Measurements from ENCODE around the gene DNAJC13. TPM values are rescaled to one million over a fixed set of nuclear protein-coding genes. Genes with fewer than 3 reads are reported as not detected.

The DNAJC13 gene
- polyA plus RNA-seq, 2 of the 4 experiments (the other 2 are of a cell fraction) = 17.0 to 29.8 TPM

DNA sequence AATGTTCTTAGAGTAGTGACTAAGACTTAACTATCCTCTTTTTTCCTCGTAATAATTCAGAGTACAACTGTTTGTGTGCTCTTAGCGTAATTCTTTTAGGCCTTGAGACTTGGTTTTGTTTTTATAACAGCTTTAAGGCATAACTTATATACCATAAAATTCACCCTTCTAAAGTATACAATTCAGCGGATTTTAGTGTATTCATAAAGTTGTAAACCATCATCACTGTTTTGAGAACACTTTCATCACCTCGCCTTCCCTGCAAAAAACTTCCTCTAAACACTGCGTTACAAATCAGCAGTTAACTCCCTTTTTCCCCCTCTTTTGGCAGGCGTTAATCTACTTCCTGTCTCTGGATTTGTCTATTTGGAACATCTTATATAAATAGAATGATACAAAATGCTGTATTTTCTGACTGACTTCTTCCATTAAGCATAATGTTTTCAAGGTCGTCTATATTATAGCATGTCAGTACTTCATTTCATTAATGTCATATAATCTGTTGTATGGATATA, 18.7 kb downstream of the DNAJC13 start (continued):
- TF ChIP-seq, protein P1, sequence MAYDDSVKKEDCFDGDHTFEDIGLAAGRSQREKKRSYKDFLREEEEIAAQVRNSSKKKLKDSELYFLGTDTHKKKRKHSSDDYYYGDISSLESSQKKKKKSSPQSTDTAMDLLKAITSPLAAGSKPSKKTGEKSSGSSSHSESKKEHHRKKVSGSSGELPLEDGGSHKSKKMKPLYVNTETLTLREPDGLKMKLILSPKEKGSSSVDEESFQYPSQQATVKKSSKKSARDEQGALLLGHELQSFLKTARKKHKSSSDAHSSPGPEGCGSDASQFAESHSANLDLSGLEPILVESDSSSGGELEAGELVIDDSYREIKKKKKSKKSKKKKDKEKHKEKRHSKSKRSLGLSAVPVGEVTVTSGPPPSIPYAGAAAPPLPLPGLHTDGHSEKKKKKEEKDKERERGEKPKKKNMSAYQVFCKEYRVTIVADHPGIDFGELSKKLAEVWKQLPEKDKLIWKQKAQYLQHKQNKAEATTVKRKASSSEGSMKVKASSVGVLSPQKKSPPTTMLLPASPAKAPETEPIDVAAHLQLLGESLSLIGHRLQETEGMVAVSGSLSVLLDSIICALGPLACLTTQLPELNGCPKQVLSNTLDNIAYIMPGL (CRISPR knock-in tag; IDR thresholded peaks at IDR 0.05; ENCODE audit: borderline replicate concordance) = no peak
- TF ChIP-seq HOXA7 (CRISPR knock-in tag; IDR thresholded peaks at IDR 0.05) (no peak), GATA3 (IDR thresholded peaks at IDR 0.05; ENCODE audit: borderline replicate concordance) (no peak)

DNA sequence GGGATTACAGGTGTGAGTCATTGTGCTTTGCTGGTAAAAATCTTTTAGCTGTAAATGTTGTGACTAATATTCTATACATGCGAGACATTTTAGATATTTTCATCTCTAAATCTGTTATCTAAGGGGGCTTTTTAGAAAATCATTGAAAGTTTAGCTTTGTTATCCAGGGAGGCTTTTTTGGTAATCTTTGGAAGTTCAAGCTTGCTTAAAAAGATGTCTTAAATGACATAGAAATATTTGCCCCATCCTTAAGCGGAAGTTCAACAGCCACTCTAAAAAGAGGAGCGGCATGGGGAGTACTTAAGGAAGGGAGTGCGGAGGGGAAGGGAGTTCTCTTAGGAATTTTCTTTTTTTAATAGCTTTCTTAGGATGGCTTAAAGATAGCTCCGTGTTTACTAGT, 26.1 kb downstream of the DNAJC13 start:
- ATAC-seq (no peak), DNase-seq (ENCODE audit: low read depth in 1 of 2, low spot score in 1 of 2) (no peak), FAIRE-seq (no peak)
- TF ChIP-seq, protein P2, sequence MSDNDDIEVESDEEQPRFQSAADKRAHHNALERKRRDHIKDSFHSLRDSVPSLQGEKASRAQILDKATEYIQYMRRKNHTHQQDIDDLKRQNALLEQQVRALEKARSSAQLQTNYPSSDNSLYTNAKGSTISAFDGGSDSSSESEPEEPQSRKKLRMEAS (IDR thresholded peaks at IDR 0.05) = no peak
- TF ChIP-seq, protein P3, sequence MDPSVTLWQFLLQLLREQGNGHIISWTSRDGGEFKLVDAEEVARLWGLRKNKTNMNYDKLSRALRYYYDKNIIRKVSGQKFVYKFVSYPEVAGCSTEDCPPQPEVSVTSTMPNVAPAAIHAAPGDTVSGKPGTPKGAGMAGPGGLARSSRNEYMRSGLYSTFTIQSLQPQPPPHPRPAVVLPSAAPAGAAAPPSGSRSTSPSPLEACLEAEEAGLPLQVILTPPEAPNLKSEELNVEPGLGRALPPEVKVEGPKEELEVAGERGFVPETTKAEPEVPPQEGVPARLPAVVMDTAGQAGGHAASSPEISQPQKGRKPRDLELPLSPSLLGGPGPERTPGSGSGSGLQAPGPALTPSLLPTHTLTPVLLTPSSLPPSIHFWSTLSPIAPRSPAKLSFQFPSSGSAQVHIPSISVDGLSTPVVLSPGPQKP (IDR thresholded peaks at IDR 0.05; ENCODE audit: low read depth, low read length) = no peak
- TF ChIP-seq MAFK (IDR thresholded peaks at IDR 0.05; ENCODE audit: partially characterized antibody) = no peak
- TF ChIP-seq RNF2 (IDR thresholded peaks at IDR 0.05; ENCODE audit: borderline replicate concordance, low read depth) = no peak
- TF ChIP-seq, protein P4, sequence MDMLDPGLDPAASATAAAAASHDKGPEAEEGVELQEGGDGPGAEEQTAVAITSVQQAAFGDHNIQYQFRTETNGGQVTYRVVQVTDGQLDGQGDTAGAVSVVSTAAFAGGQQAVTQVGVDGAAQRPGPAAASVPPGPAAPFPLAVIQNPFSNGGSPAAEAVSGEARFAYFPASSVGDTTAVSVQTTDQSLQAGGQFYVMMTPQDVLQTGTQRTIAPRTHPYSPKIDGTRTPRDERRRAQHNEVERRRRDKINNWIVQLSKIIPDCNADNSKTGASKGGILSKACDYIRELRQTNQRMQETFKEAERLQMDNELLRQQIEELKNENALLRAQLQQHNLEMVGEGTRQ (IDR thresholded peaks at IDR 0.05) = no peak
- TF ChIP-seq ZNF302 (CRISPR knock-in tag; IDR thresholded peaks at IDR 0.05) = no peak
- no peak for TF ChIP-seq TP53 (CRISPR knock-in tag; IDR thresholded peaks at IDR 0.05)
- TF ChIP-seq, protein P5, sequence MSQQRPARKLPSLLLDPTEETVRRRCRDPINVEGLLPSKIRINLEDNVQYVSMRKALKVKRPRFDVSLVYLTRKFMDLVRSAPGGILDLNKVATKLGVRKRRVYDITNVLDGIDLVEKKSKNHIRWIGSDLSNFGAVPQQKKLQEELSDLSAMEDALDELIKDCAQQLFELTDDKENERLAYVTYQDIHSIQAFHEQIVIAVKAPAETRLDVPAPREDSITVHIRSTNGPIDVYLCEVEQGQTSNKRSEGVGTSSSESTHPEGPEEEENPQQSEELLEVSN (IDR thresholded peaks at IDR 0.05; ENCODE audit: borderline replicate concordance, low read depth) = no peak
- no peak for TF ChIP-seq CBX2 (IDR thresholded peaks at IDR 0.05; ENCODE audit: borderline replicate concordance, low read depth)
- no peak for TF ChIP-seq POLR2AphosphoS2 (conservative IDR thresholded peaks at IDR 0.05; ENCODE audit: low read length)
- no peak for TF ChIP-seq SMC3 (IDR thresholded peaks at IDR 0.05)
- TF ChIP-seq RCOR1 (IDR thresholded peaks at IDR 0.05; ENCODE audit: low read depth, low read length) = no peak
- no peak for TF ChIP-seq ESRRA (IDR thresholded peaks at IDR 0.05; ENCODE audit: borderline replicate concordance, low read length)
- no peak for TF ChIP-seq KDM5A (IDR thresholded peaks at IDR 0.05)
- TF ChIP-seq, protein P6, sequence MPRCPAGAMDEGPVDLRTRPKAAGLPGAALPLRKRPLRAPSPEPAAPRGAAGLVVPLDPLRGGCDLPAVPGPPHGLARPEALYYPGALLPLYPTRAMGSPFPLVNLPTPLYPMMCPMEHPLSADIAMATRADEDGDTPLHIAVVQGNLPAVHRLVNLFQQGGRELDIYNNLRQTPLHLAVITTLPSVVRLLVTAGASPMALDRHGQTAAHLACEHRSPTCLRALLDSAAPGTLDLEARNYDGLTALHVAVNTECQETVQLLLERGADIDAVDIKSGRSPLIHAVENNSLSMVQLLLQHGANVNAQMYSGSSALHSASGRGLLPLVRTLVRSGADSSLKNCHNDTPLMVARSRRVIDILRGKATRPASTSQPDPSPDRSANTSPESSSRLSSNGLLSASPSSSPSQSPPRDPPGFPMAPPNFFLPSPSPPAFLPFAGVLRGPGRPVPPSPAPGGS (IDR thresholded peaks at IDR 0.05) = no peak
- TF ChIP-seq, protein P7, sequence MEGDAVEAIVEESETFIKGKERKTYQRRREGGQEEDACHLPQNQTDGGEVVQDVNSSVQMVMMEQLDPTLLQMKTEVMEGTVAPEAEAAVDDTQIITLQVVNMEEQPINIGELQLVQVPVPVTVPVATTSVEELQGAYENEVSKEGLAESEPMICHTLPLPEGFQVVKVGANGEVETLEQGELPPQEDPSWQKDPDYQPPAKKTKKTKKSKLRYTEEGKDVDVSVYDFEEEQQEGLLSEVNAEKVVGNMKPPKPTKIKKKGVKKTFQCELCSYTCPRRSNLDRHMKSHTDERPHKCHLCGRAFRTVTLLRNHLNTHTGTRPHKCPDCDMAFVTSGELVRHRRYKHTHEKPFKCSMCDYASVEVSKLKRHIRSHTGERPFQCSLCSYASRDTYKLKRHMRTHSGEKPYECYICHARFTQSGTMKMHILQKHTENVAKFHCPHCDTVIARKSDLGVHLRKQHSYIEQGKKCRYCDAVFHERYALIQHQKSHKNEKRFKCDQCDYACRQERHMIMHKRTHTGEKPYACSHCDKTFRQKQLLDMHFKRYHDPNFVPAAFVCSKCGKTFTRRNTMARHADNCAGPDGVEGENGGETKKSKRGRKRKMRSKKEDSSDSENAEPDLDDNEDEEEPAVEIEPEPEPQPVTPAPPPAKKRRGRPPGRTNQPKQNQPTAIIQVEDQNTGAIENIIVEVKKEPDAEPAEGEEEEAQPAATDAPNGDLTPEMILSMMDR (IDR thresholded peaks at IDR 0.05) = no peak
- TF ChIP-seq CEBPB (IDR thresholded peaks at IDR 0.05) = no peak
- TF ChIP-seq, protein P1 (CRISPR knock-in tag; IDR thresholded peaks at IDR 0.05; ENCODE audit: borderline replicate concordance) = no peak
- no peak overlapping the region for H3K4me3 ChIP-seq
- H3K9me3 ChIP-seq = no peaks in the 10 kb centered on the region
- WGBS (ENCODE audit: missing lambda C conversion rate) = 94% methylated on average over 5 of the region's 5 CpGs
- ChIA-PET POLR2A (no interaction called here), CTCF (no interaction called here)
- H3K4me2 ChIP-seq = no peak overlapping the region
- H3K4me1 ChIP-seq = peaks cover 23% of the 10 kb centered on the region
- H3K27ac ChIP-seq = no peak overlapping the region
